Stimulated activated CD8-positive, alpha-beta memory T cell treated with anti-CD3 and anti-CD28 coated beads, Interleukin-2, amount 100 ng/mL, for 1 hour (primary cell): Measurements from ENCODE around the gene LGR6.

Source experiments
- DNase-seq, 2 donors: peaks; one replicate each; pipeline ENCODE4 v3.0.0-alpha.2; 2020; ENCODE audit warnings: low read depth in 2 of 2

The LGR6 gene

GRCh38 chr1:202200669-202201068 lies 7.1 kb downstream of the LGR6 start:
- DNase-seq: no peak

- no peak for DNase-seq
Measured at GRCh38 chr1:202201266-202201665, 7.7 kb downstream of the LGR6 start.

- no peak for DNase-seq
Measured at GRCh38 chr1:202201971-202202370, 8.4 kb downstream of the LGR6 start.

- DNase-seq: no peak
Measured at GRCh38 chr1:202202500-202203168, 9.0 kb downstream of the LGR6 start.

DNA sequence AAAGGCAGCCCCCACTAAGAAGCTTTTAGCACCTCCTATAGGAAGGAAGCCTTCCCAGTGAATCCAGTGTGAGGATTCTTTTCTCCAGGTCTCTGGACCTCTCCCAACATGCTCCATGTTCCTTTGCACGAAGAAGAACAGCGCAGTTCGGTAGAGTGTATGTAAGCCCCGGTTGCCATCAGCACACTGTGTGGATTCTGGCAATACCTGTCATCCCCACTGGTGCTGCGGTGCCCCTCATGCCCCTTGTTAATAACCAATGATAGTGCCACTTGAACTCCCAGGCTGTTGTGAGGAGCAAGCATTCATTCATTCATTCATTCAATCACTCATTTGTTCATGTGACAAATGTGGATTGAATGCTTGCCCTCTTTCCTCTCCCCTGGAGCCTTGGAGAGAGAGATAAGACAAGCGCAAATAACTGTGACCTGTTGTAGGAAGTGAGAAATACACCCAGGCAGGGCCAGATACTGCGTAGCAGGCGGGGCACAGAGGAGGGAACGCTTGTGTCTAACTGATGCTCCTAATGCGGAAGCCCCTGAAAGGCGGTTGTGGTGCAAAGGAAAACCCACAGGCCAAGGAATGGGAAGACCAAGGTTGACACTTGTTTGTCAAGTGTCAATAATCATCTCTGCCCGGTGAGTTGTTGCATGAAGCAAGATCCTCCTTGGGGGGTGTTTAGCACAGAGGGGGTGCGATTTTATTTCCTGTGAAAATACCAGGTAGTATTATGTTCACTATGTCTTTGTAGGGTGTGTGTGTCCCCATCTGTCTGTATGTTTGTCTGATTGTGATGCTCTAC lies 9.8 kb downstream of the LGR6 start:
- no peak for DNase-seq

- no peak for DNase-seq
Measured at GRCh38 chr1:202204065-202204464, 10.5 kb downstream of the LGR6 start.

- no peak for DNase-seq
Measured at GRCh38 chr1:202205523-202206190, 12.1 kb downstream of the LGR6 start.

DNA sequence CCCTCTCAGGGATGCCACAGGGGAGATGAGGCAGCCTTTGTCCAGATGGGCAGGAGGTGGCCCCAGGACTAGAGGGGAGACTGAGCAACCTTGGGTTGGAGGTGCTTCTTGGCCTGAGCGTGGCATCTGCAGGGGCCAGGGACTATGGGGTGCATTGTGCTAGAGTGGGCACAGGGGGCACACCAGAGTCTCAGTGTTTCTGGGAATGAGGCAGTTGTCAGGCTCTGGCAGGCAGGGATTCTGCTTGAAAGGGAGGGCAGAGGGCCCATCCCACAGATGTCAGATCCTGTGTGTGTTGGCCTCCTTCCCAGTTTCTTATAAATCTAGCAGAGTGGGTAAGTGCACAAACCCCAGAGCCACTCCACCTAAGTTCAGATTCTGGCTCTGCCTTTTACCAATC lies 13.7 kb downstream of the LGR6 start:
- DNase-seq: no peak

DNA sequence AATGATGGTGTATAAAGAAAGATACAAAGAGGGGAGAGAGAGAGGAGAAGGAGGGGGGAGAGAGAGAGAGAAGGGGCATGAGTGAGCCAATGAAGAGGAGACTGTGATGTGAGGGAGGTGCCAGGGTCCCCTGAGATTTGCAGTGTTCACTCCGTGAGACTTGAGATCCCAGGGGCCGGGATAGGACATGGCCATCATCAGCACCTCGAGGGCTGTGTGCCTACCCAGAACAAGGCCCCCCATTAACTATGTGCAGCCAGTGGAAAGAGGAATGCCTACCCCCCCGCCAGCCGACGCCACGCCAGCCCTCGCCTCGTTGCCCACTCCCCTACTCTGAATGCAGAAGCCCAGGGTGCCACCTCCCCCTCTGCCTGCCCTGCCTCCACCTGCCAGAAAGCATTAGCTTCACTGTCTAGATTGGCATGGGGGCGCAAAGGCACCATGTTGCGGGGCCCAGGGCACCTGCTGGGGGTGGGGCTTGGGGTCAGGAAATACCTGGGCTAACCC lies 14.8 kb downstream of the LGR6 start:
- DNase-seq: no peak

DNA sequence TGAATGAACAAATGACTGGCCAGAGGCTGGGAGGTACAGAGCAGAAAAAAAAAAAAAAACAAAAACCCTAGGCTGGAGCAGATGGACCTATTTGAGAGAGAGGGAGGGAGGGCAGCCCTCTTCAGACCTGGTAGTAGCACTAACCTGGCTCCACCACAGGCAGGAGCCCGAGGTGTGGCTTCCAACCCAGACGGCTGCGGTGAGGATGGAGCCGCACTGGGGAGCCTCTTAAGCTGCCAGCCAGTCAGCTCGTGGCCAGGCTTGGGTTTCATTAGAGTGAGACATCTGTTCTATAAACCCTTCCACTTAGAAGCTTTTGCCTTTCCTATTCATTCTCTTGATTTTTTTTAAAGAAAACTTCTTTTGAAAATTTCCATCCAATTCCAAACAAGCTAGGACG lies 16.8 kb downstream of the LGR6 start:
- no peak for DNase-seq

- no peak for DNase-seq
Measured at GRCh38 chr1:202210969-202211368, 17.4 kb downstream of the LGR6 start.

DNA sequence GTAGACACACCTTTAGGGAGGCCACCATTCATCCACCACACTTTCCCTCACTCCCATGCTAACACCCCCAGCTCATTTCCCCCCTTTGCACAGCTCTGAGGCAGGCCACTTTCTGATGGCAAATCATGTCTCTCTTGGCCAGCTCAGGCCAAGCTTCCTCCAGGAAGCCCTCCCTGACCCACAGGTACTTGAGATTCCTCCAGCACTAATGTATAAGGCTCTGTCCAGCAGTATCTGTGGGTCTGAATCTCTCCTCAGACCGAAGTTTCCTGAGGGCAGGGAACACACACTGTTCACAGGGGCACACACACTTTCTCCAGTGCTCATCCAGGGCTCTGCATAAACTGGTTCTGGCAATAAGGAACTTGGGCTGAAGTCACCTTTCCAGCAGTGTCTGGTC lies 19.2 kb downstream of the LGR6 start:
- no peak for DNase-seq

DNA sequence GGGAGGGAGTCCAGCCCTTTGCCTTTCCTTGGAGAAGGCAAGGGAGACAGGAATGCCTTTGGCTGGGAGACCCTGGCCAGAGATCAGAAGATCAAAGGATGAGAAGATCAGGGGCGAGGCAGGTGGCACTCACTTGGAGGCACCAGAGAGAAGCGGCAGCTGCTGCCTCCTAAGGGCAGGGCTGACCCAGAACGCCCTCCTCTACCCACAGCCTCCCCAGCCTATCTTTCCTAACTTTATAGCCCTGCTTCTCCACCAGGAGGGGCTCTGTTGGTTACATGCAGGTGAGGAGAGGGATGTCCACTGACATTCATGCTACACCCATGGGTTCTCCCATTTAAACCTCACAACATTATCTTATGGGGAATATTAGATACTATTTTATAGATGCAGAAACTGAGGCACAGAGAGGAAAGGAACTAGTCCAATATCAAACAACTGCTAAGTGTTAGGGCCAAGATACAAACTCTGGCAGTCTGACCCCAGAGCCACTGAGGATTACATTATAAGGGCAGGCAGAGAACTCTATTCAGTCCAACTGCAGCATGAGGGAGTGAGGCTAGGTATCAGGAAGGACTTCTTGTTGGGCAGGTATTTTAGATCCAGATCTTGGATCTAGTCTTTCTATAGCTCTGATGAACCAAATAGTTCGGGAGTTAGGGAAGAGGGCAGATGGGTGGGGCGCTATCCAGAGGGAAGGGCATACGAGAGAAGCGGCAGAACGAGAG lies 19.9 kb downstream of the LGR6 start:
- no peak for DNase-seq

GRCh38 chr1:202214089-202214843 lies 20.7 kb downstream of the LGR6 start:
- DNase-seq: no peak

- no peak for DNase-seq
Measured at GRCh38 chr1:202215472-202216130, 22.0 kb downstream of the LGR6 start.

GRCh38 chr1:202216691-202217090 lies 23.1 kb downstream of the LGR6 start:
- no peak for DNase-seq

- no peak for DNase-seq
Measured at GRCh38 chr1:202217516-202217915, 23.9 kb downstream of the LGR6 start.

DNA sequence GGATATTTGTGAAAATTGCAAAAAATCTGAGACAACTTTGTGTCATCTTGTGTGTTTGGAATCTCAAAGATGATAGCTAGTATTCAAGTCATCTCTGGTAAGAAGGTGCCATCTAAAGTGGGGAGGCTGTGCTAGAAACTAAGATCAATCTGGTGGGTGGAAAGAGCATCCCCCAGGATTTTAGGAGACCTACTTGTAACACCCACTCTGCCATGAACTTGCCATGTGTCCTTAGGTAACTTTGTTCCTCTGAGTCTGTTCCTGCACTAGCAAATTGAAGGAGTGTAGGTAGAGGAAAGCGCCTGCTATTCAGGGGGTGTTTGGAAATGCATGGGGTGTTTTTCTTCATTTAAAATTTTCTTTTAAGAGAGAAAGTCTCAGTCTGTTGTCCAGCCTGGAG lies 24.4 kb downstream of the LGR6 start:
- DNase-seq: no peak

DNA sequence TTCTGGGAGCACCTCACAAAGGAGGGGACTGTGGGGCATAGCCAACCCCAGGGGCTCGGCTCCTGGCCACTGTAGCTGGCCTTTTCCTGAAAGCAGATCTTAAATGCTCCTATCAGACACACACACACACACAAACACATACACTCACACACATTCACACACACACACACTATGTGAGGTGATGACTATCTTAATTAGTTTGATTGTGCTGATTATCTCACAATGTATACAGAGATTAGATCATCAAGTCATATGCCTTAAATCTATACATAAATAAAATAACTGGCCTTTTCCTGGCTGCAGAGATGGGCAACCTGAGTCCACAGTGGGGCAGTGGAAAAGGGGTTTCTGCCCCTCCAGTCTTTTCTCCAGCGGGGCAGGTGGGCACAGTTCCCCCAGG lies 27.1 kb downstream of the LGR6 start:
- no peak for DNase-seq
